Measurements from ENCODE around the gene AKAP1.

The AKAP1 gene, protein sequence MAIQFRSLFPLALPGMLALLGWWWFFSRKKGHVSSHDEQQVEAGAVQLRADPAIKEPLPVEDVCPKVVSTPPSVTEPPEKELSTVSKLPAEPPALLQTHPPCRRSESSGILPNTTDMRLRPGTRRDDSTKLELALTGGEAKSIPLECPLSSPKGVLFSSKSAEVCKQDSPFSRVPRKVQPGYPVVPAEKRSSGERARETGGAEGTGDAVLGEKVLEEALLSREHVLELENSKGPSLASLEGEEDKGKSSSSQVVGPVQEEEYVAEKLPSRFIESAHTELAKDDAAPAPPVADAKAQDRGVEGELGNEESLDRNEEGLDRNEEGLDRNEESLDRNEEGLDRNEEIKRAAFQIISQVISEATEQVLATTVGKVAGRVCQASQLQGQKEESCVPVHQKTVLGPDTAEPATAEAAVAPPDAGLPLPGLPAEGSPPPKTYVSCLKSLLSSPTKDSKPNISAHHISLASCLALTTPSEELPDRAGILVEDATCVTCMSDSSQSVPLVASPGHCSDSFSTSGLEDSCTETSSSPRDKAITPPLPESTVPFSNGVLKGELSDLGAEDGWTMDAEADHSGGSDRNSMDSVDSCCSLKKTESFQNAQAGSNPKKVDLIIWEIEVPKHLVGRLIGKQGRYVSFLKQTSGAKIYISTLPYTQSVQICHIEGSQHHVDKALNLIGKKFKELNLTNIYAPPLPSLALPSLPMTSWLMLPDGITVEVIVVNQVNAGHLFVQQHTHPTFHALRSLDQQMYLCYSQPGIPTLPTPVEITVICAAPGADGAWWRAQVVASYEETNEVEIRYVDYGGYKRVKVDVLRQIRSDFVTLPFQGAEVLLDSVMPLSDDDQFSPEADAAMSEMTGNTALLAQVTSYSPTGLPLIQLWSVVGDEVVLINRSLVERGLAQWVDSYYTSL

DNA sequence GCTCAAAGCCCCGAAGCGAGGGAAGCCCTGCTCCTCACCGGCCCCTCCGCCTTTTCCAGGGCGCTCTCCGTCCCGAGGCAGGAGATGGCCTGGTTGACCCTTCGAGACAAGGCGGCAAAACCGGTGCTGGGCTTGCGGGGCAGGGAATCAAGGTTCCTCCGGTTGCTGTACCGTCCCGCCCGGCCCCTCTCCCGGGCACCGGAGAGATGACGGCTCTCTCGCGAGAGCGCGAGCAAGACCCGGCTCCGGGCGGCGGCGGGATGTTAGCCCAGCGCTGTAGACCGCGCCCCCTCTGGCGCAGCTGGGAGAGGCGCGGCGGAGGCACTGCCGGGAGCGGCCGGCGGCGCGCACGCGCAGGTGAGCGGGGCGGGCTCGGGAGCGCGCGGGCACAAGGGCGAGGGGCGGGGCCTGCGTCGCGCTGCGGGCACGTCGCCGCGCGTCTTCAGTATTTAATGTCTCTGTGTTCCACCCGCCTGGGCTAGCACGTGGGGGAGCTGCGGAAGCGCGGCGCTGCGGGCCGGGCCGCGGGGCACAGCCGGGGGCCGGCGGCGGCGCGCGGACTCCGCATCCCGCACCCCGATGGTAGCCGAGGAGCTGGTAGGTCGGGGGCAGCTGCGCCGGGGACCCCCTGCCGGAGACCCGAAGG, at the start of gene AKAP1:
Gene AKAP1 (plus strand): TSS at position 445 of the 646 bp plus-strand sequence. CDS start 20,219 bp downstream, outside the sequence.
- peak; percentile 98 for DNase-seq

DNA sequence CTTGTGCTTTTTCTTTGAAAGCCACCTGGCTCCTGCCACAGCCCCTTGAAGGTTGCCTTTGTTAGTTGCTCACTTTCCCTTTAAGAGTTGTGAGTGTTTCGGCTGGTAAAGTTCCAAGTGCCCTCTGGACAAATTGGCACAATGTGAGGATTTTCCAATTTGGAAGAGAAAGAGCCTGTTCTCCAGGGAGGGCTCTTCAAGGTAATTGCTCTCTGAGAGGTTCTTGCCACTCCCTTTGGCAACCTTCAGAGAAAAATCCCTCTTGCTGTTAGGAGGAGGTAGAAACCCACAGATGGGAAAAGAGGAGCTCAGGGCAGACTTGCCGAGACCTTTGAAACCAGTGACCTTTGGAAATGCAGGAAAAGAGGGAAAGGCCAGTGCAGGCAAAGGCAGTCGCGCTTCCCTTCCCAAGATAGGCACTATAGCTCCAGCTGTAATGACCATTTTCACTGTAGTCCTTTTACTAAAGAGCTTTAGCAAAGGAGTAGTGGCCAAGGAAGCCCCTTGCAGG, 49.0 kb upstream of the AKAP1 start:
- no peak for DNase-seq

DNA sequence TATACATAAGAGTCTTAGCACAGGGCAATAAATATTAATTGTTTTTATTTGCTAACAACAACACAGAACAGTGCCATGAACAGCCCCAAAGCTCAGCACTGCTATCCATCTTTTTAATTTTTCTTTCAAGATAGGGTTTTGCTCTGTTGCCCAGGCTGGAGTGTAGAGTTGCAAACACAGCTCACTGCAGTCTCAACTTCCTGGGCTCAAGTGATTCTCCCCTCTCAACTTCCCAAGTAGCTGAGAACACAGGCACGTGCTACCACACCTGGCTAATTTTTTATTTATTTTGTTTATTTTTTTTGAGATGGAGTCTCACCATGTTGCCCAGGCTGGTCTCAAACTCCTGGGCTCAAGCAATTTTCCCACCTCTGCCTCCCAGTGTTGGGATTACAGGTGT, 47.6 kb upstream of the AKAP1 start:
- DNase-seq, result no peak

DNA sequence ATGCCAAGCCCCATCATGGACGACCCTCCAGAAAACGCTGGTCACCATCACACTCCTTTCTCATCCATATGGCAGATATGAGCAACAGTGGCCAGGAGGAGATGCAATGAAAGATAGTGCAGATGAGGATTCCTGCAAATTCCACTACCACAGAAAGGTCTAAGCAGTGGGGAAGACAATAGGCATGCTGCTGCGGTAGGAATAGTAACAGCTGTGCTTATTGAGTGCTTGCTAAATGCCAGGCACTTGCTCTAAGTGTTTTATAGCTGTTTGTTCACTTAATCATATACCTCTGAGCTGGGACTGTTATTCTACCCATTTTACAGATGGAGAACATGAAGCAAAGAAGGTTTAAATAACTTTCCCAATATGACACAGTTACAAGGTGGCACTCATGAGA, 46.6 kb upstream of the AKAP1 start:
- no peak for DNase-seq

- no peak for DNase-seq
Measured at GRCh38 chr17:57040571-57040970, 44.5 kb upstream of the AKAP1 start.

GRCh38 chr17:57043276-57043675, 41.8 kb upstream of the AKAP1 start:
- DNase-seq, result no peak

DNA sequence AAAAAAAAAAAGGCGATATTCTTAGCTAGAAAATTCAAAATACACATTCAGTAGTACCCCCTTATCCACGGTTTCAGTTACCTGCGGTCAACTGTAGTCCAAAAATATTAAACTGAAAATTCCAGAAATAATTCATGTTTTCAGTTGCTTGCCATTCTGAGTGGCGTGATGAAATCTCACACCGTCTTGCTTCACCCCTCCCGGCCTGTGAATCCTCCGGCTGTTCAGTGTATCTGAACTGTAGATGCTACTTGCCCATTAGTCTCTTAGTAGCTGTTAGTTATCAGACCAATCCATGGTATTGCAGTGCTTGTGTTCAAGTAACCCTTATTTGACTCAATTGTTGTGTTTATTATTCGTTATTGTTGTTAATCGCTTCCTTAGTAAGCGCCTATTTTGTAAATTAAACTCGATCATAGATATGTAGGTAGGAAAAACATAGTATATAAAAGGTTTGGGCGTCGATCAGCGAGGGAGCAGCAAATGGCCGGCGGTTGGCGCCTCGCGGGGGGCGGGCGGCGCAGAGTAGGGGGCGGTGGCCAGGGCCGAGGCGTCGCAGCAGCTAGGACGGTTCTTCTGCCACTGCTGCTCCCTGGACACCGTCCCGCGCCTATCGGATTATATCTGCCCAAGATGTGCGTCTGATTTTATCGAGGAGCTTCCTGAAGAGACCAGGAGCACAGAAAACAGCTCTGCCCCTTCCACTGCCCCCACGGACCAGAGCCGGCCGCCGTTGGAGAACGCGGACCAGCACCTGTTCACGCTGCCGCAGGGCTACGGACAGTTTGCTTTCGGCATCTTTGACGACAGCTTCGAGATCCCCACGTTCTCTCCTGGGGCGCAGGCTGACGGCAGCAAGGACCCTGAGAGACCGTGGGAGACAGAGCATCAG, 39.8 kb upstream of the AKAP1 start:
- DNase-seq, result no peak

GRCh38 chr17:57045868-57046704, 39.0 kb upstream of the AKAP1 start:
- peak; percentile 25 for DNase-seq

GRCh38 chr17:57046749-57047148, 38.3 kb upstream of the AKAP1 start:
- DNase-seq, result no peak

DNA sequence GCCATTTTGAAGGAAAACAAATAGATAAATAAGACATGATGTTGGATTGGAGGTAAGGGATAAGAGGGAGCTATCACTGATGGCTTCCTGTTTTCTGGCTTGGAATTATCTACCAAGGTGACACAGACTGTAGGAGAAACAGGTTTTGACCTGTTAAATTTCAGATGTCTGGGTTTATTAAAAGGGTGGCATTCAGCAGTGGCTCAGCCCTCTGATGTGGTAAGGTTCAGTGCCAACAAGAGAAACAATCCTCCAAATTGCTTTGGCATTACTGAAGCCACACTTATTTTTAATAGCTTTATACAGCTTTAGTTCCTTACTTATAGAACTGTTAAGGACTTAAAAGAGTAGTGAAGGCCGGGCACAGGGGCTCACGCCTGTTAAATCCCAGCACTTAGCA, 37.0 kb upstream of the AKAP1 start:
- DNase-seq, result no peak

DNA sequence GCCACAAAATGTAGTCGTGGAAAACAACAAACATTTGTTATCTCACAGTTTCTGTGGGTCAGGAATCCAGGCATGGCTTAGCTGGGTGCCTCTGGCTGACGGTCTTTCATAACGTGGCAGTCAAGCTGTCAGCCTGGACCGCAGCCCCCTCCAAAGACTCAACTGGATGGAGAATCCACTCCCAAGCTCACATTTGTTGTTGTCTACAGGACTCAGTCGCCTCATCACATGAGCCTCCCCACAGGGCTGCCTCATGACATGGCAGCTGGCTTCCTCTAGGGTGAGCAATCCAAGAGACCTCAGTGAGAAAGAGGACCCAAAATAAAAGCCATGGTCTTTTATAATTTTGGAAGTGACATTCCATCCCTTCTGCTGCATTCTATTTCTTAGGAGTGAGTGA, 34.7 kb upstream of the AKAP1 start:
- no peak for DNase-seq

- DNase-seq, result no peak
Measured at GRCh38 chr17:57051886-57052361, 33.1 kb upstream of the AKAP1 start.

GRCh38 chr17:57062865-57063264, 22.2 kb upstream of the AKAP1 start:
- no peak for DNase-seq

- no peak for DNase-seq
Measured at GRCh38 chr17:57067162-57067561, 17.9 kb upstream of the AKAP1 start.

DNA sequence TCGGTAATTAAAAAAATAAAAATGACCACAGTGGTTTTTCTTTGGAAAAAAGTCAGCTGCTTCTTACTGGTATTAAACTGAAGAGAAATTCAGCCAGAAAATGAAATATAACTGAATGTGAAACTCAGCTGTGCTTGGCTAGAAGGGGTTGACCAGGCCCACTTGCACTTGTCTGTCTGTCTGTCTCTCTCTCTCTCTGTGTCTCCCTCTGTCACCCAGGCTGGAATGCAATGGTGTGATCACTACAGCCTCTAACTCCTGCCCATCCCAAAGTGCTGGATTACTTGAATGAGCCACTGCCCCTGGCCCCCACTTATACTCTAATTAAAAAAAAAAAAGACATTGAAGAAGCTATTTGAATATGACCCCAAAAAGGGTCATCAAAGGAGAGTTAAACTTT, 17.3 kb upstream of the AKAP1 start:
- no peak for DNase-seq

DNA sequence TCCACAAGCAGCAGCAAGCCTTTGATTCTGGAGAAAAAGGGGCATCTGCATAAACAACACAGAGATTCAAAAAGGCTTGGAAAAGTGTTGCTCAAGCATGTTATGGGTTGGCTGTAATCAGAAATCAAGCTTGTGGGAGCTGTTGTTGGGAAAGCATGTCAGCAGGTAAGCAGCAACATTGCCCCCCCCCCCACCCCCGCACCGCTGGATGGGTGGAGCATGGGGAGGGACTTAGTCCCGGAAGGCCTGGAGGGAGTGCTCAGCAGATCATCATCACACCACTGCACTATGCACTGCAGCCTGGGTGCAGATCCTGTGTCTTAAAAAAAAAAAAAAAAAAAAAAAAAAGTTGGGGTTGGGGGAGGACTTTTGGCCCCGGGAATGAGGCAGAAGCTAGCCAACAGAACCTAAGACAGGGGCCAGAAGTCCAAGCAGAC, 16.8 kb upstream of the AKAP1 start:
- no peak for DNase-seq

DNA sequence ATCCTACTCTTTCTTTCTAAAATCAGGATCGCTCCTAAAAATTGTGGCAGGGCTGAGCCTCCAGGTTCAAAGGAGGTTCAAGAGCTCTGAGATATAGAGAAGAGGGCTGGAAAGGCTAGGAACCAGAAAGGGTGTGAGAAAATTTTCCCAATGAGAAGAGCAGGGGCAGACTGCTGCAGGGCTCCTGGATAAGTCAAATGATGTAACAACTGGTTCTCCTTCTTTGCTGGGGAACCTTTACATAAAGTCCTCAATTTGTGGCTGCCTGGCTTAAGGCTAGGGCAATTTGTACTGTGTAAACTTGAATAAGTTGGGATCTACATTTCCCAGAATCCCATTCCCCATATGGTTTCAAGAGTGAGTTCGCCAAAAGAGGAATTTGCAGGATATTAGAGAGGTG, 16.3 kb upstream of the AKAP1 start:
- no peak for DNase-seq

GRCh38 chr17:57071991-57072944, 12.8 kb upstream of the AKAP1 start:
- no peak for DNase-seq

- no peak for DNase-seq
Measured at GRCh38 chr17:57073626-57074025, 11.4 kb upstream of the AKAP1 start.

DNA sequence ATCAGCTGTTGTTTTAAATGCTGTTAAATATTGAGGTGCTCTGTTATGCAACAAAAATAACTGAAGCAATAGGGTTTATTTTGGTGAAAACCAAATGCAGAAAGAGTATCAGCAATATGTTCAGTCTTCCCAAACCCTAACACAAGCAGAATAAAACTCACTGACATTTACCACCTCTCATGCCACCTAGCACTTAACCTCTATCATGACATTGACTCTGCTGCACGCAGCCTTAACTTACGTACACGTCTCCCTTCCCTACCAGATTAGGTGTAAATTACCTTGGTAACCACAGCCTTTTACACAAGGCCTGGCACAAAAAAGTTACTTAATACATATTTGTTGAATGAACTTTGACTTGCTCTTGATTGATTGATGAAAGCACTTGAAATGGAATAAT, 9.9 kb upstream of the AKAP1 start:
- no peak for DNase-seq
